Measurements from ENCODE around the gene GPBP1L1. TPM values are rescaled to one million over a fixed set of nuclear protein-coding genes. Genes with fewer than 3 reads are reported as not detected.

The GPBP1L1 gene
- total and polyA plus RNA-seq, 2 of the 4 experiments (the other 2 are of a cell fraction), result 31.5 to 57.4 TPM

- in situ Hi-C loops (cut with MboI; ENCODE audit: low sequenced_read_pairs) (no loop called here), intact Hi-C loops (cut with micrococcal nuclease) (no loop called here), dilution Hi-C loops (cut with HindIII; ENCODE audit: low sequenced_read_pairs, unreplicated experiment) (no loop called here)
- no peaks in the 10 kb centered on the region; the same call in 1 of the 2 replicates for H3K4me1 ChIP-seq (ENCODE audit: control insufficient read depth, insufficient read depth, low read length)
- peaks cover 35% of the 10 kb centered on the region for H3K36me3 ChIP-seq (ENCODE audit: control insufficient read depth, insufficient read depth, low read length)
- WGBS, 2 experiments (ENCODE audit: extremely low coverage in 2 of 2, insufficient read length in 1 of 2), result no CpG with 5 or more reads among the region's 3 CpGs
- peaks cover 6% of the 10 kb centered on the region; the same call in 1 of the 2 replicates for H3K9me1 ChIP-seq (ENCODE audit: insufficient read depth, low read length)
- H2AK5ac ChIP-seq (ENCODE audit: low read depth, low read length), result no peak overlapping the region
- no peak overlapping the region for H2BK15ac ChIP-seq (ENCODE audit: low read depth, low read length)
- ChIA-PET POLR2A (ENCODE audit: unreplicated experiment) (no interaction called here), CTCF (no interaction called here)
- H3K9me3 ChIP-seq (ENCODE audit: control insufficient read depth, insufficient read depth, low read length), result no peaks in the 10 kb centered on the region
- no peak overlapping the region for H2BK20ac ChIP-seq (ENCODE audit: low read depth, low read length)
- H3K9ac ChIP-seq (ENCODE audit: low read depth, low read length), result no peak overlapping the region
- no peak overlapping the region for H3K14ac ChIP-seq (replicated peaks; ENCODE audit: low read depth, low read length)
- H4K8ac ChIP-seq (ENCODE audit: low read depth in 2 of 2, low read length in 2 of 2), result no peak overlapping the region
- no peak overlapping the region for H3K4ac ChIP-seq (ENCODE audit: low read depth, low read length)
- H3K23ac ChIP-seq (ENCODE audit: low read depth, low read length), result no peak overlapping the region
- H3K27ac ChIP-seq (ENCODE audit: insufficient read depth, low read length), result no peak overlapping the region
- no peak for TF ChIP-seq CHD1 (IDR thresholded peaks at IDR 0.05; ENCODE audit: low read depth, low read length)
- TF ChIP-seq CTCF (conservative IDR thresholded peaks at IDR 0.05; ENCODE audit: low read depth, low read length), result no peak
- no peak for TF ChIP-seq MXI1 (IDR thresholded peaks at IDR 0.05; ENCODE audit: borderline replicate concordance, low read depth, low read length)
- no peak for TF ChIP-seq MAFK (IDR thresholded peaks at IDR 0.05; ENCODE audit: low read depth, low read length)
- no peak for TF ChIP-seq USF2 (IDR thresholded peaks at IDR 0.05; ENCODE audit: low read depth, low read length)
- TF ChIP-seq RCOR1 (IDR thresholded peaks at IDR 0.05; ENCODE audit: insufficient replicate concordance, low read length), result no peak
- TF ChIP-seq NFE2L2 (IDR thresholded peaks at IDR 0.05; ENCODE audit: low read depth, low read length), result no peak
- no peak for TF ChIP-seq BHLHE40 (IDR thresholded peaks at IDR 0.05; ENCODE audit: low read depth, low read length)
- TF ChIP-seq ELK1 (IDR thresholded peaks at IDR 0.05; ENCODE audit: borderline replicate concordance, low read depth, low read length), result no peak
- TF ChIP-seq FOS (IDR thresholded peaks at IDR 0.05; ENCODE audit: low read depth, low read length), result no peak
- TF ChIP-seq SMC3 (IDR thresholded peaks at IDR 0.05; ENCODE audit: low read depth, low read length), result no peak
- TF ChIP-seq POLR2A (IDR thresholded peaks at IDR 0.05; ENCODE audit: low read depth, low read length), result no peak
- TF ChIP-seq RAD21 (IDR thresholded peaks at IDR 0.05; ENCODE audit: low read length), result no peak
- H4K91ac ChIP-seq (ENCODE audit: insufficient read depth, low read depth, low read length), result no peak overlapping the region
- no peak overlapping the region for H4K5ac ChIP-seq (ENCODE audit: low read depth, low read length)
- H4K20me1 ChIP-seq (ENCODE audit: insufficient read depth, low read length), result peaks cover 5% of the 10 kb centered on the region; the same call in 1 of the 2 replicates
- no peak overlapping the region for H3K4me3 ChIP-seq (ENCODE audit: insufficient read depth, low read depth, low read length)
- no peak overlapping the region for H2BK5ac ChIP-seq (ENCODE audit: low read depth, low read length, poor library complexity, severe bottlenecking)
- no peak overlapping the region for H3K18ac ChIP-seq (ENCODE audit: low read depth, low read length)
- DNase-seq, result no peak
- BruUV-seq (replicated peaks), result no TSS peak
- H2AFZ ChIP-seq (replicated peaks; ENCODE audit: low read length, poor library complexity), result no peak overlapping the region
- no peak overlapping the region for H3K56ac ChIP-seq (ENCODE audit: extremely low read depth, insufficient read depth, low read length)
- H2AK9ac ChIP-seq (replicated peaks; ENCODE audit: low read depth, low read length, poor library complexity), result no peak overlapping the region
- H3K4me2 ChIP-seq (ENCODE audit: low read depth, low read length), result no peak overlapping the region
- no peak overlapping the region for H2BK120ac ChIP-seq (ENCODE audit: low read depth, low read length)
- H3K79me1 ChIP-seq (ENCODE audit: low read depth in 1 of 2, low read length in 2 of 2), result peaks cover 0 to 9% of the 10 kb centered on the region in 2 experiments; a peak in 1 of 4 replicates
- H3K27me3 ChIP-seq (ENCODE audit: control insufficient read depth, insufficient read depth, low read length), result no peaks in the 10 kb centered on the region
- no peak for ATAC-seq (ENCODE audit: low read depth)
These were observed 64.9 kb downstream of the GPBP1L1 start for GRCh38 chr1:45621501-45621836.
